ENCODE measurements around the gene CD302.
"Not testable (repeated sequence)": the region's sequence is repeated elsewhere in the genome, so short reads cannot be mapped to it uniquely, and the experiment has no call there.

Gene CD302, protein sequence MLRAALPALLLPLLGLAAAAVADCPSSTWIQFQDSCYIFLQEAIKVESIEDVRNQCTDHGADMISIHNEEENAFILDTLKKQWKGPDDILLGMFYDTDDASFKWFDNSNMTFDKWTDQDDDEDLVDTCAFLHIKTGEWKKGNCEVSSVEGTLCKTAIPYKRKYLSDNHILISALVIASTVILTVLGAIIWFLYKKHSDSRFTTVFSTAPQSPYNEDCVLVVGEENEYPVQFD

DNA sequence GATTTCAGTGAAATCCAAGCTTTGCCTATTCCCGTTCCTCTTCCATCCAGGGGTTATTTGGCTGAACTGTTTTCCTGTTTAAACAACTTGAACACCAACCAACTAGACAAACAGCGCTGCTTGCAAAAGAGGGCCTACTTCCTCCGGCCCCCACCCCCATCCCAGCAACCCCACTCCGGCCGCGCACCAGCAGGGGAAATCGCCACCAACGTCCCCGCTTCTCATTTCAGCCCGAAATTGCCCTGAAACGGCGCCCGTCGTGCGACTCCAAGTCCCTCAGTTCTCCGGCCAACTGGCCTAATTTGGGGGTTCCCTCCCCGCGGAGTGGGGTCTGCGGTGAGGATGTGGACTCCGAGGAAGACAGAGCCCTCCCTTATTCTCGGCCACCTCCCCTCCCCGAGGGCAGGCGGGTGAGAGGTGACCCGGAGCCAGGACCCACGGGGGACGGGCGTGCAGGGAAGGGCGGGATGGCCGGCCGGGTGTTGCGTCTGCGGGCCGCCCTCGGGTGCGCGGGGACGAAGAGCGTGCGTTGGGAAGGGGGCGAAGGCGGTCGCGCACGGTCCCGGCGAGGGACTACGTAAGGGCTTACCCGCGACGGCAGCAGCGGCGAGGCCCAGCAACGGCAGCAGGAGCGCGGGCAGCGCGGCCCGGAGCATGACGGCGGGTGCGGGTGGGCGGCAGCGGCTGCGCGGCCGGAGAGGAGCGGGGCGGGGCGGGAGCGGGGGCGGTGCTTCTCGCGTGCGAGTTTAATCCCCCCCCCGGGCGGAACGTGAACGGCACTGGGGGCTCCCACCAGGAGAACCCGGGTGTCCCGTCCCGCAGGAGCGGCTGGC lies at the start of gene CD302:
Gene CD302, minus strand, starts transcription at position 666 of the 833 bp plus-strand sequence. Its CDS starts 10 bp downstream, at position 656.
- peak; percentile 11 for DNase-seq

DNA sequence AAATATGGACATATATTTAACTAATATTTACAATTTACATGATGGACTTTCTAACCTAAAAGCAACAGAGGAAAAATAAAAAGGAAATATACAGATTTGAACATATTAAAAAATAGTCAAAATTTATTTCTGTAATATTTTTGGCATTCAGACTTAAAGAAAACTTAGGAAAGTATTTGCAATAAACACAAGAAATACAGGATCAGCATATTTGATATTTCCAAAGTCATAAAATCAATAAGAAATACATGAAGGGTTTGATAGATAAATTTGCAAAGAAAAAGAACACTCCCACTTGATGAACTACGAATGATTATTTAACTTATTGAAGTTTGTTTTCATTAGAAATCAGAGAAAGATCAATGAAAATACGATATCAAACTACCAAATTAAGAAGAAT lies 48.6 kb upstream of the CD302 start:
- DNase-seq: no peak

DNA sequence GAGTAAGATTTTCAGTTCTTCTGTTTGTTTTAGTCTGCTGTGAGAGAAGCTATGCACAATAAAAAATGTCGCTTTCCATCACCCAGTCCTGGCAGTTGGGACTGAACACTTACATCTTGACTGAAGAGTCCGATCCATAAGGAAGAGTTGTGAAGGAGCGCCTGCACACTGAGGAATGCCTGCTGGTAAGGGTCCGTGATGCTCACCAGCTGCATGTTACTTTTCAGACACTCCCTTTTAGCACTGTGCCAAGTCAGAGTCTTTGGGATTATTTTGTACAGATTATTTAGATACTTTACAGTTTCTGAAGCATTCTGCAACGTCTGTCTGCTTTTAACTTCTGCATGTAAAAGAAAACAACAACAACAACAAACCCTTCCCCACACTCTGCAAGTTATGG lies 42.6 kb upstream of the CD302 start:
- DNase-seq: no peak

DNA sequence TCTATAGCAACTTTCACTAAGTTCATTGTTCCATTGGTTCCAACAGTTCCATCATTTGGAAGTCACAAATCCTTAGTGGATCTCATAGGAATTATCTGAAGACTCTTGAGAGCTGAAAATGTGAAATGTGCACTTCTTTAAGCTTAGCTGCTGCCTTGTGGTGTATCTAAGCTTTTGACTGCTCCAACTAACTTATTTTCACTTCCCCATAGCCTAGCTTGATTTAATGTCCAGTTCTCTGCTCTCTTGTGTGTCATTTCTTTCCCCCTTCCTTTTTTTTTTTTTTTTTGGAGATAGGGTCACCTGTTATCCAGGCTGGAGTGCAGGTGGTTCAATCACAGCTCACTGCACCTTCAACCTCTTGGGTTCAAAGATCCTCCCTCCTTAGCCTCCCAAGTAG lies 34.9 kb upstream of the CD302 start:
- DNase-seq: no peak

DNA sequence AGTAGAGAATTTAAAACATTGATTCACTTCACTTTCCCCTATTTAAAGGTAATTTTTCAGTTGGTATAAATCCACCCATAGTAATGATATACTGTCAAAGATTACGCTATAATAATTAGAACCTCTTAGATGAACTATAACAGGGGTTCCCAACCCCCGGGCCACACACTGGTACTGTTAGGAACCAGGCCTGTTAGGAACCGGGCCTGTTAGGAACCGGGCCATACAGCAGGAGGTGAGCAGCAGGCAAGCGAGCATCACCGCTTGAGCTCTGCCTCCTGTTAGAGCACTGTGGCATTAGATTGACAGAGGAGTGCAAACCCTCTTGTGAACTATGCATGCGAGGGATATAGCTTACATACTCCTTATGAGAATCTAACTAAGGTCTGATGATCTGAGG lies 34.0 kb upstream of the CD302 start:
- no peak for DNase-seq

DNA sequence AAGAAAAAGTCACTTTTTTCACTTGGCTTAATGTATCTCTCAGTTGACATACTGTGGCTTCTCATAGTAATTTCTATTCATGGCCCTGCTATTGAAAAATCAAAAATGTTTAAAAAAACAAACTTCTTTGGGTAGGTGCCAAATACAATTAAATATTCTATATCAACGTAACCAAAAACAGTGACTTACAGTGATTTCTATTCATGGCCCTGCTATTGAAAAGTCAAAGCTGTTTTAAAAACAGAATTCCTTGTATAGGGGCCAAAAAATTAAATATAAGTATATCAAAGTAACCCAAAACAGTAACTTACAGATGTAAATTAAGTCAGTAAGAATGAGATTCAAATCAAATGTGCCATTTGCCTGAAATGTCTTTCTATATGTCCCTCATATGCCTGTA lies 31.4 kb upstream of the CD302 start:
- DNase-seq: no peak

DNA sequence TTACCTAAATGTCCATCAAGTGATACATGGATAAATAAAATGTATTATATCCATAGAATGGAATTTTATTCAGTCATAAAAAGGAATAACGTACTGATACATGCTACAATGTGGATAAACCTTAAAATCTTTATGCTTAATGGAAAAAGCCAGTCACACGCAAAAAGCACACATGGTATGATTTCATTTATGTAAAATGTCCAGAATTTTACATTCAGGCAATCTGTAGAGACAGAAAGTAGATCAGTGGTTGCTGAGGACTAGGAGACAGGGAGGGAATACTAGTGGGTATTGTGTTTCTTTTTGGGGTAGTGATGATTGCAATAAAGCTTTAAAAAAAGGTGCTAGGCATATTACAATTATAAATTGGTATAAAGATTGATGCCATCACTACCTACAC lies 30.7 kb upstream of the CD302 start:
- no peak for DNase-seq

DNA sequence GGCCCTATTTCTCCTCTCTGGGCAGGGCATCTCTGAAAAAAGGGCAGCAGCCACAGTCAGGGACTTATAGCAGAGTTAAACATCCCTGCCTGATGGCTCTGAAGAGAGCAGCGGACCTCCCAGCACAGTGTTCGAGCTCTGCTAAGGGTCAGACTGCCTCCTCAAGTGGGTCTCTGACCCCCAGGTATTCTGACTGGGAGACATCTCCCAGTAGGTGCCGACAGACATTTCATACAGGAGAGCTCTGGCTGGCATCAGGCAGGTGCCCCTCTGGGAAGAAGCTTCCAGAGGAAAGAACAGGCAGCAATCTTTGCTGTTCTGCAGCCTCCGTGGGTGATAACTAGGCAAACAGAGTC lies 24.4 kb upstream of the CD302 start:
- not testable (repeated sequence) for DNase-seq

DNA sequence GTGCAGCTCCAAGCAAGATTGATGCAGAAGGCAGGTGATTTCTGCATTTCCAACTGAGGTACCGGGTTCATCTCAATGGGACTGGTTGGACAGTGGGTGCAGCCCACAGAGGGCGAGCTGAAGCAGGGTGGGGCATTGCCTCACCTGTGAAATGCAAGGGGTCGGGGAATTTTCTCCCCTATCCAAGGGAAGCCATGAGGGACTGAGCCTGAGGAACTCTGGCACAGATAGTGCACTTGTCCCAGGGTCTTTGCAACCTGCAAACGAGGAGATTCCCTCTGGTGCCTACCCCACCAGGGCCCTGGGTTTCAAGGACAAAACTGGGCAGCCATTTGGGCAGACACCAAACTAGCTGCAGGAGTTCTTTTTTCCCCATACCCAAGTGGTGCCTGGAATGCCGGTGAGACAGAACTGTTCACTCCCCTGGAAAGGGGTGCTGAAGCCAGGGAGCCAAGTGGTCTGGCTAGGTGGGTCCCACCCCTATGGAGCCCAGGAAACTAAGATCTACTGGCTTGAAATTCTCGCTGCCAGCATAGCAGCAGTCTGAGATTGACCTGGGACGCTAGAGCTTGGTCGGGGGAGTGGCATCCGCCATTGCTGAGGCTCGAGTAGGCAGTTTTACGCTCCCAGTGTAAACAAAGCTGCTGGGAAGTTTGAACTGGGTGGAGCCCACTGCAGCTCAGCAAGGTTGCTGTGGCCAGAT lies 23.9 kb upstream of the CD302 start:
- not testable (repeated sequence) for DNase-seq

DNA sequence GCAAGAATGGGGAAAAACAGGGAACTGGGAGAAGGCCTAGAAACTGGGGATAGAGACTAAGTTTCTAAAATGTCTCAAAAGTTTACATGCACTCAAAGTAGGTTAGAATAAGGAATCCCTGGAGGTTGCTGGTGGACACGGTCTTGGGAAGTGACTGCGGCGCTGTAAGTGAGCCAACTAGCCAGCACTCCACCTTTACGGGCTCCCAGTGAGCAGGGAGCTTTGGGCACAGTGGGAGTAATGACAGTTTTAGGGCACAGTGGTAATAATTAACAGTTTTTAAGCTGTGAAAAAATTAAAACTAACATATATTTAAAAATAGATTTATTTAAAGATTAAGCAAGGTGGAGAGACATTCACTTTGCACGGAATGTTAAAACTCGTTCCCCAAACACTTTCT lies 20.9 kb upstream of the CD302 start:
- DNase-seq: no peak

DNA sequence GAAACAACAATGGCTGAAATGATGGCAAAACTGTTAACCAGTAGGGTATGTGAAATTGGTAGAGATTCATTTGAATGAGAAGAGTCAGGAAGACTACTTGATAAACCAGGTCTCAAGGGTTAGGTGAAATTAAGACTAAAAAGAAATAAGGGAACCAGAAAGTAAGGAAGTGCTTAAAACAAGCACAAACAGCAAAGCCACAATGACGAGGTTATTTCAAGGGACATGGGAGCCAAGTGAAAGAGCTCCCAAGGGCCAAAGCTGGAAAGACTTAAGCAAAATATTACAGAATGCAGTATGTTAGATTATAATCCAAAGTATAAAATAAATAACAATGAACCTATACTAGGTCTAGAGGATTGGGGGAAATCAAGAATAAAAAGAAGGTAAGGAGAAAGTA lies 19.3 kb upstream of the CD302 start:
- DNase-seq: no peak

DNA sequence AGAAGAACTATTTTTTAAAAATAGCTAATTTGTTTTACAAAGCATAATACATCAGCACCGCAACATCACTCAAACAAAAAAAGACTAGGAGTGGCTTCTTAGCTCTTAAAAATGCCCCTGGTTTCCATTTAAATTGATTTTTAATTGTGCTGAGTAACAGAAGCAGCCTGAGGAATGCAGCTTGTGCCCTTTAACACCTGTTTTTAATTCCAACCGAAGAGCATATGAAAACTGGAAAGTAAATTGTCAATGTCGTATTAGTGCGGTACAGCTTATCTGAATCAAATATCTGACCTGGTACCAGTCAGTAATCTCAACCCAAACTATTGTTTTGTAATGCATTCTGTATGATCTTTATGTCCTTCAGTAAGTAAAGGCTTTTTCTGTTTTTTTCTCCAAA lies 13.2 kb upstream of the CD302 start:
- DNase-seq: no peak

DNA sequence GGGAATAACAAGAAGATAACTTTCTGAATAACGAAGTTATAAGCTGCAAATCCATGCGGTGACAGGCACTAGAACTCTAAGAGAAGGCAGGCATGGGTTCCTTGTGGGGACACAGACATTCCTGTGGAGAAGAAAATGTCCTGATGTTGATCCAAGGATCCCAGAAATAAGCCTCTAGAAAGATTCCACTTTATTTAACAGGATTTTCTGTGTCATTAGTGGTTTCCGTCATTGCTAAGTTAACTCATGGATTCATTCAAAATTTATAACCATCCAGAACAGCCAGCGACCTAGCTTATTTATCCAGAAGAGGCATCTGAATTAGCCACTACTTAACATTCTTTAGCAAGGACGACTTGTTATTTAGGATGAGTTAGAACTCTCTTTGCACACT lies 10.0 kb upstream of the CD302 start:
- DNase-seq: no peak

DNA sequence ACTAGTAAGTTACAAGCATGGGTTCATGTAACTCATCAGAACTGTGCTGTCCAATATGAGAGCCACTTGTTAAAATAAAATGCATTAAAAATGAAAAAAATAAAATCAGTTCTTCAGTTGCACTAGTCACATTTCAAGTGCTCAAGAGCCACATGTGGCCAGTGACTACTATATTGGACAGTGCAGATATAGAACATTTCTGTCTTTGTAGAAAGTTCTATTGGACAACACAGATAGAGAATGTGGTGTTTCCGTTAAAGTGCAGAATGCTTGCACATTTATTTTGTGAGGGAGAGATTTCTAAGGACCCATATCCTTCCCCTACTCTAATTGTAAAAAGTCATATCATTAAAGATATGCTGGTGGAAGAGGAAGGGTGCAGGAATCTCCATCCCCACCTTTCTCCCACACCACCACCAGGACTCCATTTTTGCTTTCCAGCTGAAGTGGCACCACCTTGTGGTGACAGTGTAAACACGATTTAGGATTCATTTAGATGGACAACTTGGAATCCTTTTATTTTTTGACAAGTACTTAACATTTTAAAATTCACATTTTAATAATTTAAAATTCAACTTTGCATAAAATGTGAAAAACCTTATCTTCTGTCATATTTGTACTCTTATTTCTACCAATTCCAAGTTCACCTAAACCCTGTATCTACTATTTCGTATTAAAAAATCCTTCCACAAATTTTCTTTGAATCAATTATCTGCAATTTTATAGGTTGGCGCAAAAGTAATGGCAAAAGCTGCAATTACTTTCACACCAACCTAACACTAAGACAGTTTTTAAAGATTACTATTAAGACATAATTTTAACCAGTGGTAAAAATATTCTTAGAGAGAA lies 9.4 kb upstream of the CD302 start:
- DNase-seq: peak; percentile 15

DNA sequence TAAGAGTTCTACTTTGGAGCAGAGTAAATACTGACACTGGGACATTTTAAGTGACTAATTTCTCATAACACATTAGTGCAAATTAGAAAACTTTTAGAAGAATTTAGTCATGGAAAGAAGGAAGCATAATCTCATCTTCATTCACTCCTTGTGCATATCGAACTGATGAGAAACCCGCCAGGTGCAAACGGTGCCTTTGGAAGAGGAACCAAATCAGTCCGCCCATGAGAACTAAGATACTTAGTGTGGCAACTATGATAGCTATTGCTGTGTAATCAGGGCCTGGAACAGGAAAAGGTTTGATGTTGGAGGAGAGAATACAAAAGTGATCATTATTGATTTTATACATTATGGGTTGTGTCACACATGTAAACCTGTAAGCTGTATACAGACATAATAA lies 6.9 kb upstream of the CD302 start:
- DNase-seq: no peak

DNA sequence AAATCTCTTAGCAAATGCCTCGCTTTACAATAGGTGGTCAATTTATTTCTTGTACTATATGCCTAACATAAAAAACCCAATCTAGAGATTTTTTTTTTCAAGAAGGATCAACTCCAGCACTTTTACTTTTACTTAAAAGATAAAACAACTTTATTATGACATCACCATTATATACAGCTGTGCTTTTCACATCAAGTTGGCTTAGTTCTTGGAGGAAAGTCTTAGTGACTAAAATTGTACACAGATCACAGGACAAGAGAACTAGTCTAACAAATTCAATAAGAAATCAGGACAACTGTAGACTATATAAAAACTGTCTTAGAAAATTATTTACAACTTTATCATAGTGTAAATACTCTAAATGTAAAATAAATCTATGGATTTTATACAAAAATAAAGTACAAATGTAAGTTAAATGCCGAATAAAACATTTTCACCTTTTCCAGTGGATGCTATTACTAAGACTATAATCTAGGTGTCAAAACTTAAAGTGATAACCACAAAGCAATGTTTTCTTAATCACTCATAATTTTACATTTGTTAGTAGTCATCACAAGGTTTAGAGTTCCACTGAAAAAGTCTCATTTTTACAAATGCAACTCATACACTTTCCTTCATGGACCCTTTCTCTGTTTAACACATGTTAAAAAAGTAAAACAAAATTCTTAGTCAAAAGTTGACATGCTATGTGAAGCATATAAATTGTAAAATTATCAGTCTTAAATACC lies 5.4 kb upstream of the CD302 start:
- DNase-seq: no peak

DNA sequence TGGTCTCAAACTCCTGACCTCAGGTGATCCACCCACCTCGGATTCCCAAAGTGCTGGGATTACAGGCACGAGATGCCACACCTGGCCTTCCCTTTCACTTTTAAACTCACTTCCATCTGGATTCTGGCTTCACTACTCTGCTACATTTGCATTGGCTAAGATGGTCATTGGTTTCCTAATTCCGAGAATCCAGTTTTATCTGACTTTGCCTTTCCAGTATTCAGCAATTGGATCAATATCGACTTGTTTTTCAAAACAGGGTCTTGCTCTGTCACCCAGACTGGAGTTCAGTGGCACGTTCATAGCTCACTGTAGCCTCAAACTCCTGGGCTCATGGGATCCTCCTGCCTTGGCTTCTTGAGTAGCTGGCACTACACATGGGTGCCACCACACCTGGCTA lies 4.7 kb upstream of the CD302 start:
- no peak for DNase-seq

DNA sequence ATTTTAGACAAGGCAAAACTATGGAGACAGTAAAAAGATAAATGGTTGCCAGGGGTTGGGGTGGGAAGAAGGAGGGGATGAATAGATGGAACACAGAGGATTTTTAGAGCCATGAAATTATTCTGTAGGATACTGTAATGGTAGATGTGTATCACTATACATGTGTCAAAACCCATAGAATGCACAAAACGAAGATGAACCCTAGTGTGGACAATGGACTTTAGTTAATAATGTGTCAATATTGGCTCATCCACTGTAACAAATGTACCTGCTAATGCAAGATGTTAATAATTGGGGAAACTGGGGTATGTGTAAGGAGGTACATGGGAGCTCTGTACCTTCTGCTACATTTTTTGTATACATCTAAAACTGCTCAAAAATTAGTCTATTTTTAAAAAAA lies 1.8 kb upstream of the CD302 start:
- no peak for DNase-seq

DNA sequence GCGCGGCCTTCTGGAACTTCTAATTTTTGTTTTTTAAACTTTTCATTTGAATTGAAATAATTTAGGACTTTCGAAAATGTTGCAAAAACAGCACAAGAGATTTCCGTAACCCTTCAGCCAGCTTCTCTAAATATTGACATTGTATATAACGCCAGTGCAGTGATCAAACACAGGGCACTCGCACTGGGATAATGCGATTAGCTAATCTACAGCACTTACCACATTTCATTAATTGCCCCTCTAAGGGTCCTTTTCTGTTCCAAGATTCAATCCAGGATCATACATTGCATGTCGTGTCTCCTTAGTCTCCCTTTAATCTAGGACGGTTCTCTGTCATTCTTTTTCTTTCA lies 343 bp upstream of the CD302 start:
- peak; percentile 7 for DNase-seq

DNA sequence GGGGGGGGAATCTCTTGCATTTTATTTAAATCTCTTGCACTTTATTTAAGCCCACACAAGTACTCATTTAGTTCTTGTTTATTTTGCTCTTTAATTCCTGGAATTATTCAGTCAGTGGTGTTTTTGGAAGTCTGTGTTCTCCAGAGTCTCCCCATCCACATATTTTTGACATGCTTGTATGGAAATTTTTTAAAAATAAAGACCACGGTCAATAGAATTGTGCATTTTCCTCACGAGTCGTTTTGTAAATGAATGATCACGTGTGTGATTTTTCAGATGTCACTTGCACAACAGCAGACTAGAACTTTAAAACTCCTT lies 824 bp downstream of the CD302 start:
- DNase-seq: no peak

DNA sequence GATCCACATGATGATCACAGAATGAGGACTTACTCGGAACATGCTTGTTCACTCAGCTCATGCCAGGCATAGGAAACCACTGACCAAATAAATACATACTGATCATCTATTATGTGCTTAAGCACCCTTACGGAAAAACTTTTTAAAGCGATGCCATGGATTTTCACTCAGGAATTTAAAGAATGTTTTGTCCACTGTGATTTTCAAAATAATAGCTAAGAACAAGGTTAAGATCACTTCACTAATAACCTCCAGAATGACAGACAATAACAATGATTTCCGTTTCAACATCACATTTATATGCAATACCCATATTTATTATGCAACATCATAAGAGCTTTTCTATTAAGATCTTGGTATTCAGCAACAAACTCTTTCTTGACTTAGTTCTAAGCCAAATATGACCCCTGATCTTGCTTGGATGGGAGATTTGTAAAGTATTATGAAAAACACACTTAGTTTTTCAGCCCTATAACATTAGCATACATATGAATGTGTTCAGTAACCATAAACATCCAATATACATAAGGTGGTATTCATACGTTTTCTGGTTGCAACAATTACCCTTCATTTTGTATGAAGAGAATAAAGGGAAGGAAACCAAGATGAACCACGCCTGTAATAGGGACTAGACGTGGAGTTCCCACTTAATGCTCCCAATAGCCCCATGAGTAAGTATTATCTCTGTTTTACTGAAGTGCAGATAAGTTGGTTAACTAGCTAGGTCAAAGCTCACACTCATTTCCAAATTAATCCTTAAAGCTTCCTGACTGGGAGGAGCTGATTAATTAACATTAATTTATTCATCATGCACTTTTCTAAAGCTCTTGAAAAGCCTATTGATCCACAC lies 1.9 kb downstream of the CD302 start:
- no peak for DNase-seq

DNA sequence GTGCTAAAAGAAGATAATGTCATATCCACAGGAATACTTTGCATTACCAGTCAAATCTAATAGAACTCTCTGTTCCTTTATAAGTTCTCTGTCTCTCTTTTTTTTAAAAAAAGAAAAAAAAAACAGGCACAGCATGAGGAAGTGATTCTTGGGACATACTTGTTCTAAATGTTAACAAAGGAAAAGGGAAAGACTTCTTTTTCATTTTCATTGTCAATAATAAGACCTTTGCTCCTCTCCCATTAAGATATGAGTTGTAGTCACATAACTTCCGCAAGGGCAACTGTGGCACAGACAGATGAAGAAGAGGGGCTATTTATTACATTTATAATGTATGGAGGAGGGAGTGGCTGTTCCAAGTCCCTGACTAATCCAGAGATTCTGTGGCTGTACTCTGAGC lies 4.7 kb downstream of the CD302 start:
- DNase-seq: no peak

Data from NCI-H1092 treated with DMSO at 0.1 percent for 48 hours (cell line).